Heart right ventricle (tissue), 16 donors: Measurements from ENCODE around the gene RPS3. TPM values are rescaled to one million over a fixed set of nuclear protein-coding genes. Genes with fewer than 3 reads are reported as not detected.
"Not testable (repeated sequence)": the region's sequence is repeated elsewhere in the genome, so short reads cannot be mapped to it uniquely, and the experiment has no call there.

Experiments
- ATAC-seq, 8 donors: fragments of 200-7000 bp; cut with Tn5 transposase; one replicate each; pipeline ENCODE4 v1.9.1; 2020; ENCODE audit warnings: mild to moderate bottlenecking in 8 of 8, moderate library complexity in 8 of 8, moderate number of reproducible peaks in 1 of 8
- DNase-seq, 2 donors: peaks; one replicate each; pipeline ENCODE4 v3.0.0-alpha.2; 2020
- H3K27ac ChIP-seq, 10 donors: fragments of 200-600 bp; sonication (generic) in 2 of 10; one replicate each; pipeline versions ENCODE4 v1.5.0 to v1.8.0; 2020 to 2022; ENCODE audit warnings: mild to moderate bottlenecking in 3 of 10
- H3K27me3 ChIP-seq, 7 donors: fragments of 200-600 bp; one replicate each; pipeline ENCODE4 v1.8.0; 2021 to 2022; ENCODE audit warnings: mild to moderate bottlenecking in 2 of 7
- H3K36me3 ChIP-seq, 9 donors: fragments of 200-600 bp; sonication (generic) in 1 of 9; one replicate each; pipeline versions ENCODE4 v1.5.0 to v1.8.0; 2020 to 2022; ENCODE audit warnings: mild to moderate bottlenecking in 2 of 9
- H3K4me1 ChIP-seq, 9 donors: fragments of 200-600 bp; sonication (generic) in 1 of 9; one replicate each; pipeline versions ENCODE4 v1.5.0 to v1.8.0; 2020 to 2022; ENCODE audit warnings: mild to moderate bottlenecking in 4 of 9
- H3K4me3 ChIP-seq, 10 donors: fragments of 200-600 bp; sonication (generic) in 2 of 10; one replicate each; pipeline versions ENCODE4 v1.5.0 to v1.8.0; 2020 to 2022; ENCODE audit warnings: mild to moderate bottlenecking in 7 of 10, moderate library complexity in 2 of 10
- H3K9me3 ChIP-seq, 11 donors: fragments of 200-600 bp in 10 of 11; sonication (generic) in 2 of 11; one replicate each; pipeline versions ENCODE4 v1.5.0 to v1.8.0; 2013 to 2022; ENCODE audit warnings: mild to moderate bottlenecking in 2 of 11, control low read depth in 1 of 11, moderate library complexity in 1 of 11
- WGBS, 2 donors: extraction: QIAGEN DNeasy Blood & Tissue Kit; methylation state at CpG; one replicate each; pipeline ENCODE4 v1.1.7; 2013; ENCODE audit warnings: inconsistent platforms in 1 of 2; 5-methylcytosine and 5-hydroxymethylcytosine counted together
- intact Hi-C, 10 donors: fragments of 100-400 bp; cut with DNase I; formaldehyde crosslinking; loops; one replicate each; pipeline versions ENCODE4 v1.11.1 to v1.14.2; 2022
- polyA plus RNA-seq, 2 donors: library from polyadenylated mRNA; stranded (reverse); fragments of 200-250 nt; gene quantifications; one replicate each; pipeline ENCODE4 v1.2.3, GENCODE V29; 2013
- total RNA-seq, 10 donors: library from RNA; stranded (reverse); fragmentation: NEBNext Ultra II Directional in 3 of 10; extraction: Animal tissue kit (Norgen Biotek cat#: 25700) in 3 of 10; gene quantifications; one replicate each; pipeline versions ENCODE4 v1.2.1 to v1.2.4, GENCODE V29; 2021 to 2023
- TF ChIP-seq, protein P1 (sequence below), 9 donors: fragments of 200-600 bp; sonication (generic) in 2 of 9; IDR thresholded peaks; one replicate each; pipeline versions ENCODE4 v1.5.0 to v1.8.0; 2021 to 2022; ENCODE audit warnings: antibody characterized with exemption in 9 of 9, mild to moderate bottlenecking in 5 of 9, moderate library complexity in 1 of 9
- donor health status: Arrhythmogenic right ventricular cardiomyopathy.
- donor health status: ischemic (EF 13 %, LVEDD 7.1; RV severe dilation, severe dysfunction).
- donor health status: healthy with polysubstance abuse.
- donor health status: DM: no; HTN: yes; CAD: no.
- donor health status: DM: no; HTN: no; CAD: no.
- donor health status: ischemic (EF 25% LVEDD 6.9; RV normal size, moderate dysfunction).
- donor health status: ischemic (EF 25% LVEDD 5.7; RV mildly dilated, moderate dysfunction).
- donor health status: healthy.
- donor health status: DM: yes; HTN: yes; CAD: no.
- donor health status: Ischemic cardiomyopathy.
- donor health status: ischemic (EF 35%, LVEDD 5.7; RV mildly dilated, moderate dysfunction).
- donor health status: nonischemic (EF 11% LVEDD 7.7; RV severe dilation, severe dysfunction).
- donor health status: DM: yes; HTN: yes; CAD: no.
- donor health status: PGD.
- donor health status: ischemic (EF 29% LVEDD 5.4; RV normal size, mild dysfunction).
- donor health status: nonischemic (EF 23%, LVEDD 6.1; RV moderate dilation, normal function).

Gene RPS3
- total and polyA plus RNA-seq, 12 donors: 698 to 1,945 (median 939) TPM

GRCh38 chr11:75403983-75404658, 4.8 kb downstream of the RPS3 start:
- Histone ChIP-seq H3K4me1 (peaks cover 8 to 58% (median 29%) of the 10 kb centered on the region in 9 donors), H3K27ac (no peak overlapping the region), H3K27me3 (no peaks in the 10 kb centered on the region), H3K9me3 (no peaks in the 10 kb centered on the region), H3K4me3 (no peak overlapping the region), H3K36me3 (peaks cover 0 to 84% (median 55%) of the 10 kb centered on the region in 9 donors)
- DNase-seq (no peak), ATAC-seq (no peak)
- intact Hi-C loops: loop anchor here in 2 of 10 donors (5.0 kb wide), 2 partner anchors 123 to 128 kb away; partner anchors contain the start of gene GDPD5 (in 1 of the 2)
- WGBS, 2 donors: 80 to 81% methylated on average over 15 of the region's 15 CpGs
- TF ChIP-seq, protein P1, sequence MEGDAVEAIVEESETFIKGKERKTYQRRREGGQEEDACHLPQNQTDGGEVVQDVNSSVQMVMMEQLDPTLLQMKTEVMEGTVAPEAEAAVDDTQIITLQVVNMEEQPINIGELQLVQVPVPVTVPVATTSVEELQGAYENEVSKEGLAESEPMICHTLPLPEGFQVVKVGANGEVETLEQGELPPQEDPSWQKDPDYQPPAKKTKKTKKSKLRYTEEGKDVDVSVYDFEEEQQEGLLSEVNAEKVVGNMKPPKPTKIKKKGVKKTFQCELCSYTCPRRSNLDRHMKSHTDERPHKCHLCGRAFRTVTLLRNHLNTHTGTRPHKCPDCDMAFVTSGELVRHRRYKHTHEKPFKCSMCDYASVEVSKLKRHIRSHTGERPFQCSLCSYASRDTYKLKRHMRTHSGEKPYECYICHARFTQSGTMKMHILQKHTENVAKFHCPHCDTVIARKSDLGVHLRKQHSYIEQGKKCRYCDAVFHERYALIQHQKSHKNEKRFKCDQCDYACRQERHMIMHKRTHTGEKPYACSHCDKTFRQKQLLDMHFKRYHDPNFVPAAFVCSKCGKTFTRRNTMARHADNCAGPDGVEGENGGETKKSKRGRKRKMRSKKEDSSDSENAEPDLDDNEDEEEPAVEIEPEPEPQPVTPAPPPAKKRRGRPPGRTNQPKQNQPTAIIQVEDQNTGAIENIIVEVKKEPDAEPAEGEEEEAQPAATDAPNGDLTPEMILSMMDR (IDR thresholded peaks at IDR 0.05): no peak

- ATAC-seq (no peak), DNase-seq (no peak)
- Histone ChIP-seq H3K9me3 (no peaks in the 10 kb centered on the region), H3K36me3 (peaks cover 0 to 82% (median 55%) of the 10 kb centered on the region in 9 donors), H3K27ac (no peak overlapping the region), H3K27me3 (no peaks in the 10 kb centered on the region), H3K4me1 (peaks cover 4 to 44% (median 18%) of the 10 kb centered on the region in 9 donors), H3K4me3 (no peak overlapping the region)
- TF ChIP-seq, protein P1 (IDR thresholded peaks at IDR 0.05): no peak
- 12 to 17% methylated on average over 1 of the region's 1 CpG for WGBS, 2 donors
- intact Hi-C loops: loop anchor here in 1 of 10 donors (5.0 kb wide), 1 partner anchor 126 kb away; no protein-coding TSS in a partner anchor
Observed at GRCh38 chr11:75406338-75406777, 7.0 kb downstream of the RPS3 start.

DNA sequence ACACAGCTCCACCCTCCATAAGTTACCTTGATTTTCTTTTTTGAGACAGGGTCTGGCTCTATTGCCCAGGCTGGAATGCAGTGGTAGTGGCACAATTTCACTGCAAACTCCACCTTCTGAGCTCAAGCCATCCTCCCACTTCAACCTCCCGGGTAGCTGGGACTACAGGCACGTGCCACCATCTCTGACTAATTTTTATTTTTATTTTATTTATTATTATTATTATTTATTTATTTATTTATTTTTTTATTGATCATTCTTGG, 9.6 kb downstream of the RPS3 start:
- no peaks in the 10 kb centered on the region for H3K9me3 ChIP-seq
- peaks cover 0 to 19% (median 0%) of the 10 kb centered on the region in 9 donors for H3K4me1 ChIP-seq
- ATAC-seq (no peak), DNase-seq (no peak)
- 91 to 95% methylated on average over 2 of the region's 2 CpGs for WGBS, 2 donors
- intact Hi-C loops: loop anchor here in 1 of 10 donors (5.0 kb wide), 1 partner anchor 123 kb away; no protein-coding TSS in a partner anchor
- TF ChIP-seq, protein P1 (IDR thresholded peaks at IDR 0.05): no peak
- no peaks in the 10 kb centered on the region for H3K27me3 ChIP-seq
- H3K27ac ChIP-seq: no peak overlapping the region
- no peak overlapping the region for H3K4me3 ChIP-seq
- peaks cover 0 to 82% (median 37%) of the 10 kb centered on the region in 9 donors for H3K36me3 ChIP-seq

- intact Hi-C loops: loop anchor here in 2 of 10 donors (5.0 to 10.0 kb wide), 2 partner anchors 55 to 122 kb away; no protein-coding TSS in a partner anchor
Observed at GRCh38 chr11:75409971-75410370, 10.7 kb downstream of the RPS3 start.

DNA sequence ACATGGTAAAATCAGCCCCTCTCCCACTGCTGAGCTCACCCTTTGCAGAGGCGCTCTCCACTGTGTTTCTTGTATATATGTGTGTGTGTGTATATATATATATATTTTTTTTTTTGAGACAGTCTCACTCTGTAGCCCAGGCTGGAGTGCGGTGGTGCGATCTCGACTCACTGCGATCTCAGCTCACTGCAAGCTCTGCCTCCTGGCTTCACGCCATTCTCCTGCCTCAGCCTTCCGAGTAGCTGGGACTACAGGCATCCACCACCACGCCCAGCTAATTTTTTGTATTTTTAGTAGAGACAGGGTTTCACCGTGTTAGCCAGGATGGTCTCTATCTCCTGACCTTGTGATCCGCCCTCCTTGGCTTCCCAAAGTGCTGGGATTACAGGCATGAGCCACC, 13.8 kb downstream of the RPS3 start:
- 79 to 80% methylated on average over 10 of the region's 10 CpGs for WGBS, 2 donors
- H3K36me3 ChIP-seq: peaks cover 0 to 57% (median 6%) of the 10 kb centered on the region in 9 donors
- not testable (repeated sequence) for DNase-seq

More at GRCh38 chr11:75409971-75410370, 10.7 kb downstream of the RPS3 start:
- peaks cover 0 to 11% (median 0%) of the 10 kb centered on the region in 9 donors for H3K4me1 ChIP-seq
- not testable (repeated sequence) for H3K27me3 ChIP-seq, ATAC-seq, DNase-seq, H3K9me3 ChIP-seq, H3K27ac ChIP-seq, H3K4me3 ChIP-seq
- H3K36me3 ChIP-seq: peaks cover 0 to 82% (median 29%) of the 10 kb centered on the region in 9 donors
- whole genome bisulfite sequencing, 2 donors: 89 to 91% methylated on average over 11 to 25 of the region's 33 CpGs

More for the DNA sequence above, 13.8 kb downstream of the RPS3 start:
- not testable (repeated sequence) for H3K4me3 ChIP-seq, H3K27ac ChIP-seq, H3K4me1 ChIP-seq, ATAC-seq, H3K27me3 ChIP-seq, H3K9me3 ChIP-seq
- intact Hi-C loops: loop anchor here in 1 of 10 donors (10.0 kb wide), 1 partner anchor 52 kb away; no protein-coding TSS in a partner anchor
